ENCODE results near the gene ALDH5A1.

ALDH5A1 gene

GRCh38 chr6:24458941-24459340 lies 35.8 kb upstream of the ALDH5A1 start:
- no peak overlapping the region for H3K4me3 ChIP-seq (ENCODE audit: low read length in 2 of 2)
- H3K27me3 ChIP-seq (ENCODE audit: control insufficient read depth in 1 of 2, insufficient read depth in 2 of 2, low read length in 2 of 2) = no peaks in the 10 kb centered on the region
- peaks cover 0 to 9% of the 10 kb centered on the region in 2 donors for H3K36me3 ChIP-seq (ENCODE audit: control insufficient read depth in 2 of 2, insufficient read depth in 2 of 2, low read length in 2 of 2)

GRCh38 chr6:24460966-24461365 lies 33.8 kb upstream of the ALDH5A1 start:
- no peak overlapping the region for H3K27ac ChIP-seq (ENCODE audit: low read length)
- H3K4me1 ChIP-seq (ENCODE audit: control insufficient read depth, insufficient read depth, low read length) = no peaks in the 10 kb centered on the region

More at GRCh38 chr6:24458941-24459340, 35.8 kb upstream of the ALDH5A1 start:
- H3K4me1 ChIP-seq (ENCODE audit: control insufficient read depth, insufficient read depth, low read length) = no peaks in the 10 kb centered on the region
- no peak overlapping the region for H3K9ac ChIP-seq (ENCODE audit: low read length in 2 of 2)
- no peaks in the 10 kb centered on the region for H3K9me3 ChIP-seq (ENCODE audit: control insufficient read depth in 2 of 2, low read length in 2 of 2)
- H3K27ac ChIP-seq (ENCODE audit: low read length) = no peak overlapping the region

GRCh38 chr6:24464253-24465038 lies 30.3 kb upstream of the ALDH5A1 start:
- no peak overlapping the region for H3K4me3 ChIP-seq (ENCODE audit: low read length in 2 of 2)
- no peaks in the 10 kb centered on the region for H3K9me3 ChIP-seq (ENCODE audit: control insufficient read depth in 2 of 2, low read length in 2 of 2)
- H3K27me3 ChIP-seq (ENCODE audit: control insufficient read depth in 1 of 2, insufficient read depth in 2 of 2, low read length in 2 of 2) = no peaks in the 10 kb centered on the region
- H3K27ac ChIP-seq (ENCODE audit: low read length) = no peak overlapping the region
- H3K9ac ChIP-seq (ENCODE audit: low read length in 2 of 2) = no peak overlapping the region
- no peaks in the 10 kb centered on the region for H3K4me1 ChIP-seq (ENCODE audit: control insufficient read depth, insufficient read depth, low read length)
- peaks cover 2 to 3% of the 10 kb centered on the region in 2 donors for H3K36me3 ChIP-seq (ENCODE audit: control insufficient read depth in 2 of 2, insufficient read depth in 2 of 2, low read length in 2 of 2)

More at GRCh38 chr6:24460966-24461365, 33.8 kb upstream of the ALDH5A1 start:
- Histone ChIP-seq H3K36me3 (ENCODE audit: control insufficient read depth in 2 of 2, insufficient read depth in 2 of 2, low read length in 2 of 2) (peaks cover 3 to 7% of the 10 kb centered on the region in 2 donors), H3K9ac (ENCODE audit: low read length in 2 of 2) (no peak overlapping the region), H3K9me3 (ENCODE audit: control insufficient read depth in 2 of 2, low read length in 2 of 2) (no peaks in the 10 kb centered on the region), H3K27me3 (ENCODE audit: control insufficient read depth in 1 of 2, insufficient read depth in 2 of 2, low read length in 2 of 2) (no peaks in the 10 kb centered on the region), H3K4me3 (ENCODE audit: low read length in 2 of 2) (no peak overlapping the region)

DNA sequence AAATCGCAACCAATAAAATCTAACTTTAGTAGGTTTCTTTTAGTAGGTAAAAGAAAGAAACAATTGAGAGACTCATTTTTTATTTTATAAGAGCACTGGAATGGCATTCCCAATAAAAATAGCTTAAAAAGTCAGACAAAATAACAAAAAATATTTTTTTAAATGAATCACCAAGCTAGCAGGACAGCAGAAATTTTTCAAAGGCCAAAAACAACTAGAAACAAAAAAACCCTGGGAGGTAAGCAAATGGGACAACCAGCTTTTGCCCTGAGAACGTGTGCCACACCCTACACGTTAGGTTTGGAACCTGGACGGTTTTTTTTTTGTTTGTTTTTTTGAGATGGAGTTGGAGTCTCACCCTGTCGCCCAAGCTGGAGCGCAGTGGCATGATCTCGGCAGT lies 25.0 kb upstream of the ALDH5A1 start:
- peaks cover 0 to 3% of the 10 kb centered on the region in 2 donors for H3K36me3 ChIP-seq (ENCODE audit: control insufficient read depth in 2 of 2, insufficient read depth in 2 of 2, low read length in 2 of 2)
- H3K9ac ChIP-seq (ENCODE audit: low read length in 2 of 2) = no peak overlapping the region
- H3K9me3 ChIP-seq (ENCODE audit: control insufficient read depth in 2 of 2, low read length in 2 of 2) = no peaks in the 10 kb centered on the region
- no peak overlapping the region for H3K27ac ChIP-seq (ENCODE audit: low read length)
- no peaks in the 10 kb centered on the region for H3K27me3 ChIP-seq (ENCODE audit: control insufficient read depth in 1 of 2, insufficient read depth in 2 of 2, low read length in 2 of 2)
- no peaks in the 10 kb centered on the region for H3K4me1 ChIP-seq (ENCODE audit: control insufficient read depth, insufficient read depth, low read length)
- H3K4me3 ChIP-seq (ENCODE audit: low read length in 2 of 2) = no peak overlapping the region

DNA sequence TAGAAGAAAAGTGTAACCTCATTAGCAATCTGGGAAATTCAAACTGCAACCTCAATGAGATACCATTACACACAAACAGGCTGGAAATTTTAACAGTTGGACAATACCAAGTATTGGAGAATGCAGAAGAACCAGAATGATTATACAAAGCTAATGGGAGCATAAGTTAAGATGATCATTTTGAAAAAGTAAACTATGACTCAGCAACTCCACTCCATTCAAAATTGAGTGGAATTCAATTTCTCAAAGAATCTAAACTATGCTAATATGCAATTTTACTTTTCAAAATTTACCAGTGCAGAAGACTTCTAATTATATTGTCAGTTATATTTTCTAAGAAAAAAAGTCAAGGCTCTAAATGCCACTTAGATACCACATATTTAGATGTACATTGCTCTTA lies 22.6 kb upstream of the ALDH5A1 start:
- no peaks in the 10 kb centered on the region for H3K9me3 ChIP-seq (ENCODE audit: control insufficient read depth in 2 of 2, low read length in 2 of 2)
- H3K4me3 ChIP-seq (ENCODE audit: low read length in 2 of 2) = no peak overlapping the region
- H3K27ac ChIP-seq (ENCODE audit: low read length) = no peak overlapping the region
- no peaks in the 10 kb centered on the region for H3K36me3 ChIP-seq (ENCODE audit: control insufficient read depth in 2 of 2, insufficient read depth in 2 of 2, low read length in 2 of 2)
- no peak overlapping the region for H3K9ac ChIP-seq (ENCODE audit: low read length in 2 of 2)
- H3K27me3 ChIP-seq (ENCODE audit: control insufficient read depth in 1 of 2, insufficient read depth in 2 of 2, low read length in 2 of 2) = no peaks in the 10 kb centered on the region
- no peaks in the 10 kb centered on the region for H3K4me1 ChIP-seq (ENCODE audit: control insufficient read depth, insufficient read depth, low read length)

DNA sequence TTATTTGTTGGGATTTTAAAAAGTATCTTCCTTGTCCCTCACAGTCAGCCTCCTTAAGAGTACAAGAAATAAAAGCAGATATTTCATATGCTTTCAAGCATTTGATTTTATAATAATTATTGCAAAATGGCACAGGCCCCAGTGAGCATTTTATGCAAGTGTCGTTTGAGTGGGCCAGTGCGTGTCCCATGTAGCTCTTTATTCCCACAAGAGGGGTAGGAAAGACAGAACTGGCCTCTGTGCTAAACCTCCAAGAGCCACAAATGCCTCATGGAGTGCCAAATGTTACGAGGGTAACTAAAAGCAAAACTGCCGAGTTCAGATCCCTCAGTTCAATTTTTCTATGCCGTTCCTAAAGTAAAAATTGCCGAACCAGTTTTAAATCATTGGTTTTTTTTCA lies 18.1 kb upstream of the ALDH5A1 start:
- Histone ChIP-seq H3K4me3 (ENCODE audit: low read length in 2 of 2) (no peak overlapping the region), H3K9ac (ENCODE audit: low read length in 2 of 2) (no peak overlapping the region), H3K4me1 (ENCODE audit: control insufficient read depth, insufficient read depth, low read length) (no peaks in the 10 kb centered on the region), H3K27me3 (ENCODE audit: control insufficient read depth in 1 of 2, insufficient read depth in 2 of 2, low read length in 2 of 2) (no peaks in the 10 kb centered on the region), H3K9me3 (ENCODE audit: control insufficient read depth in 2 of 2, low read length in 2 of 2) (no peaks in the 10 kb centered on the region), H3K36me3 (ENCODE audit: control insufficient read depth in 2 of 2, insufficient read depth in 2 of 2, low read length in 2 of 2) (peaks cover 0 to 2% of the 10 kb centered on the region in 2 donors), H3K27ac (ENCODE audit: low read length) (no peak overlapping the region)

GRCh38 chr6:24477070-24477469 lies 17.7 kb upstream of the ALDH5A1 start:
- no peak overlapping the region for H3K4me3 ChIP-seq (ENCODE audit: low read length in 2 of 2)
- H3K27ac ChIP-seq (ENCODE audit: low read length) = no peak overlapping the region
- H3K4me1 ChIP-seq (ENCODE audit: control insufficient read depth, insufficient read depth, low read length) = no peaks in the 10 kb centered on the region
- H3K9me3 ChIP-seq (ENCODE audit: control insufficient read depth in 2 of 2, low read length in 2 of 2) = no peaks in the 10 kb centered on the region
- no peaks in the 10 kb centered on the region for H3K27me3 ChIP-seq (ENCODE audit: control insufficient read depth in 1 of 2, insufficient read depth in 2 of 2, low read length in 2 of 2)
- H3K36me3 ChIP-seq (ENCODE audit: control insufficient read depth in 2 of 2, insufficient read depth in 2 of 2, low read length in 2 of 2) = peaks cover 0 to 2% of the 10 kb centered on the region in 2 donors
- no peak overlapping the region for H3K9ac ChIP-seq (ENCODE audit: low read length in 2 of 2)

- Histone ChIP-seq H3K9ac (ENCODE audit: low read length in 2 of 2) (no peak overlapping the region), H3K27ac (ENCODE audit: low read length) (no peak overlapping the region), H3K27me3 (ENCODE audit: control insufficient read depth in 1 of 2, insufficient read depth in 2 of 2, low read length in 2 of 2) (no peaks in the 10 kb centered on the region), H3K9me3 (ENCODE audit: control insufficient read depth in 2 of 2, low read length in 2 of 2) (no peaks in the 10 kb centered on the region), H3K4me1 (ENCODE audit: control insufficient read depth, insufficient read depth, low read length) (no peaks in the 10 kb centered on the region), H3K4me3 (ENCODE audit: low read length in 2 of 2) (no peak overlapping the region), H3K36me3 (ENCODE audit: control insufficient read depth in 2 of 2, insufficient read depth in 2 of 2, low read length in 2 of 2) (peaks cover 0 to 2% of the 10 kb centered on the region in 2 donors)
Observed at GRCh38 chr6:24478903-24479302, 15.9 kb upstream of the ALDH5A1 start.

DNA sequence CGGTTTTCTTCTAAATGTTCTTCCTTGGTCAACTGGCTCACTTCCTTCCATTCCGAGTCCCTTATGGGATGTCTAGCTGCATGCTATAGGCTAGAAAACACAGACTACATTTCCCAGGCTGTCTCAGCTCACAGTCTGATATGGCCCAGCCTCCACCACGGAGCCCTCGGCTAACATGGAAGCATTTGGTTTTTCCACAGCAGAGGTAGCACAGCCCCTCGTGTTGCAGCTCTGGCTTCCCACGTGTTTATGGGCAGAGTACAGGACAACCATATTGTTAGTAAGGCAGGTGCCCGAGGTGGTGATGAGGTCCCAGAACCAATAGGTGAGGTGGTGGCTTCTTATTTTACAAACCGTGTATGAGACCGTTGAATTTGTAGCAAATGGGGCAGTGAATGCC lies 14.1 kb upstream of the ALDH5A1 start:
- Histone ChIP-seq H3K9me3 (ENCODE audit: control insufficient read depth in 2 of 2, low read length in 2 of 2) (no peaks in the 10 kb centered on the region), H3K4me1 (ENCODE audit: control insufficient read depth, insufficient read depth, low read length) (no peaks in the 10 kb centered on the region), H3K4me3 (ENCODE audit: low read length in 2 of 2) (no peak overlapping the region), H3K27me3 (ENCODE audit: control insufficient read depth in 1 of 2, insufficient read depth in 2 of 2, low read length in 2 of 2) (no peaks in the 10 kb centered on the region), H3K9ac (ENCODE audit: low read length in 2 of 2) (no peak overlapping the region), H3K27ac (ENCODE audit: low read length) (no peak overlapping the region), H3K36me3 (ENCODE audit: control insufficient read depth in 2 of 2, insufficient read depth in 2 of 2, low read length in 2 of 2) (peaks cover 2 to 3% of the 10 kb centered on the region in 2 donors)

DNA sequence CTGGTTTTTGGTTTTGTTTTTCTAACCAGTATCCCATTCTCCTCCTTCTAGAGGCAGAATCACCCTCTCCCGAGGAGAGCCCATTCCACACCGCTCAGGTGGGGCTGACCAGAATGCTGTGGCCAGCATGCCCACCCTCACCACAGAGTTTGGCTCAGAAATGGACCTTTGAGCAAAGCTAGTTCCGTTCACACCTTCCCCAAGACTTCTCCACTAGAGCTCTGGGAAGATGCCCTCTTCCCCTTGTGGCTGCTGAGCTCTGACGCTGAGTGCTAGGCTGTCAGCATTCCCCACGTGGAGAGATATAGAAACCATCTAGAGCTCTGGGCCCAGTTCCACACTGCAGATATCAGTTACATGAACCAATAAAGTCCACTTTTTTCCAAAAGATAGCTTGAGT lies 13.3 kb upstream of the ALDH5A1 start:
- H3K9me3 ChIP-seq (ENCODE audit: control insufficient read depth in 2 of 2, low read length in 2 of 2) = no peaks in the 10 kb centered on the region
- H3K27ac ChIP-seq (ENCODE audit: low read length) = no peak overlapping the region
- no peaks in the 10 kb centered on the region for H3K27me3 ChIP-seq (ENCODE audit: control insufficient read depth in 1 of 2, insufficient read depth in 2 of 2, low read length in 2 of 2)

GRCh38 chr6:24484657-24485323 lies 10.0 kb upstream of the ALDH5A1 start:
- Histone ChIP-seq H3K36me3 (ENCODE audit: control insufficient read depth in 2 of 2, insufficient read depth in 2 of 2, low read length in 2 of 2) (peaks cover 2 to 3% of the 10 kb centered on the region in 2 donors), H3K4me1 (ENCODE audit: control insufficient read depth, insufficient read depth, low read length) (no peaks in the 10 kb centered on the region), H3K9ac (ENCODE audit: low read length in 2 of 2) (no peak overlapping the region), H3K27ac (ENCODE audit: low read length) (no peak overlapping the region), H3K9me3 (ENCODE audit: control insufficient read depth in 2 of 2, low read length in 2 of 2) (no peaks in the 10 kb centered on the region), H3K27me3 (ENCODE audit: control insufficient read depth in 1 of 2, insufficient read depth in 2 of 2, low read length in 2 of 2) (no peaks in the 10 kb centered on the region), H3K4me3 (ENCODE audit: low read length in 2 of 2) (no peak overlapping the region)

More for the DNA sequence above, 13.3 kb upstream of the ALDH5A1 start:
- Histone ChIP-seq H3K4me3 (ENCODE audit: low read length in 2 of 2) (no peak overlapping the region), H3K36me3 (ENCODE audit: control insufficient read depth in 2 of 2, insufficient read depth in 2 of 2, low read length in 2 of 2) (peaks cover 2 to 3% of the 10 kb centered on the region in 2 donors), H3K9ac (ENCODE audit: low read length in 2 of 2) (no peak overlapping the region), H3K4me1 (ENCODE audit: control insufficient read depth, insufficient read depth, low read length) (no peaks in the 10 kb centered on the region)
